Loucy (cell line): Measurements from ENCODE around the gene KIF16B.

Source experiments
- CTCF ChIP-seq: fragments of 200-600 bp; sonication (generic); conservative IDR thresholded peaks from 2 replicates; pipeline ENCODE4 v1.5.1; 2014; ENCODE audit warnings: mild to moderate bottlenecking, antibody characterized with exemption, low read length
- EZH2phosphoT487 ChIP-seq: fragments of 200-600 bp; IDR thresholded peaks from 2 replicates; pipeline ENCODE4 v1.6.1; 2018; ENCODE audit warnings: antibody characterized with exemption, mild to moderate bottlenecking, moderate library complexity, borderline replicate concordance

DNA sequence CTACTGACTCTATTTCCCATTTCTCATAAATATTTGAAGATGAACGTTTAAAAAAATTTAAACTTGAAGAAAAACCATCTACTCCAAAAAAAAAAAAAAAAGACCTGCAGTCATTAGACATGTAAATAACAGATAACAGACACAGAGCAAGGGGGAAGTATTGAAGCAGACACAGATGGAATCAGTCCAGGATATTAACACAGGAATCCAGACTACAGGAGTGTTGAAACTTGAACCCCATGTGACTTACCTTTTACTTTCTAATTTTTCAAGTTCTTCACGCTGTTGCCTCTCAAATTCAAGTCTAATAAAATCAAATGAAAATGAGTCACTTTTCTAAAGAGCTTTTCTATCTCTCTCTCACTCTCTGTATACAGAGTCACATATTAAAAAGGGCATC lies 191.8 kb downstream of the KIF16B start:
- TF ChIP-seq CTCF, result no peak
- TF ChIP-seq EZH2phosphoT487, result no peak
